Measurements from ENCODE around the gene PROM1.
A peak's percentile ranks its signal among the peaks of the same experiment; 100 is the strongest.

Gene PROM1

DNA sequence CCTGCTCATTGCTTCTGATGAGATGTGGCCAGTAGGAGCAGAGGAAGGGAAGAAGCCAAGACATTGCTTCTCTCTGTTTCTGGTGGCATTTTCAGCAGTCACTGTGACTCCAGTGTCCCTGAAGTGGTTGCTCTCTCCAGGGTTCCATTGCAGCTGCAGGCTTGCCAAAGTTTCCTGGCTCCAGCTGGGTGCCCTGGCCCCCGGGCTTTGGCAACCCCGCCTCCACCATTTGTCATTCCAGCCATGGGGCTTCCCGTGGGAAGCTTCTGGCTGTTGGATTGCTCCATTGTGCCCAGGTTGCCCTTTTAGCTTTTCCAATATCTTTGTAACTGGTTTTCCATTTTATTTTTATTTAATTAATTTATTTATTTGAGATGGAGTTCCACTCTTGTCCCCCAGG is 158.0 kb downstream of the PROM1 start:
- ChIA-PET POLR2A (no interaction called here), CTCF (interaction anchor here (1.0 kb wide), 1 partner anchor 44 kb away, joined by 3 read pairs; no protein-coding TSS in a partner anchor)
- Histone ChIP-seq H3K4me3 (ENCODE audit: low read depth, low read length) (no peak overlapping the region), H3K27ac (ENCODE audit: extremely low read depth, low read depth, low read length) (no peak overlapping the region), H3K4me1 (ENCODE audit: control insufficient read depth, insufficient read depth, low read length) (no peaks in the 10 kb centered on the region), H3K36me3 (ENCODE audit: control insufficient read depth in 2 of 2, insufficient read depth in 1 of 2, low read length in 2 of 2) (no peaks in the 10 kb centered on the region), H3K9me3 (ENCODE audit: control insufficient read depth, insufficient read depth, low read depth, low read length) (no peaks in the 10 kb centered on the region)
- TF ChIP-seq ZNF394 (tag by site-specific recombination; IDR thresholded peaks at IDR 0.05; ENCODE audit: borderline replicate concordance): no peak
- 0 out of 2 replicates have a peak, but pooled peaks have one; percentile 18 for TF ChIP-seq ZIC2 (tag by site-specific recombination; IDR thresholded peaks at IDR 0.05)

DNA sequence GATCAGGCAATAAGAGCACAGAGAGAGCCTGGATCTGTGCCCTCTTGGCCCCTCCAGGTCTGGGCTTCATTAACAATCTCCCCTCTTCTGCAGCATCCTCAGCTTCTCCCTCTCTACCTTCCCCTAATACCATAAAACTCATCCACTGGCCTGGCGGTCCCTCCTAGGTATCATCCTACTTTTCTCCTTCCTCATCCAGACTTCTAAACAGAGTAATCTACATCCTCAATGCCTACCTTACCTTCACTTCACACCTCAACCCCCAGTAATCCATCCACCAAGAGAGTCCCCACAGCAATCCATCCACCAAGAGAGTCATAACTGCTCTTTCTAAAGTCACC is 162.3 kb downstream of the PROM1 start:
- H3K36me3 ChIP-seq (ENCODE audit: control insufficient read depth in 2 of 2, insufficient read depth in 1 of 2, low read length in 2 of 2): no peaks in the 10 kb centered on the region
- H3K9me3 ChIP-seq (ENCODE audit: control insufficient read depth, insufficient read depth, low read depth, low read length): no peaks in the 10 kb centered on the region
- H3K27ac ChIP-seq (ENCODE audit: extremely low read depth, low read depth, low read length): no peak overlapping the region
- no peak overlapping the region for H3K4me3 ChIP-seq (ENCODE audit: low read depth, low read length)
- ChIA-PET CTCF (interaction anchor here (0.7 to 1.0 kb wide), 2 partner anchors 28 to 39 kb away, joined by 3 to 5 read pairs; no protein-coding TSS in a partner anchor), POLR2A (interaction anchor here (1.1 kb wide), 1 partner anchor 306 kb away, joined by 3 read pairs; no protein-coding TSS in a partner anchor)
- no peaks in the 10 kb centered on the region for H3K4me1 ChIP-seq (ENCODE audit: control insufficient read depth, insufficient read depth, low read length)
- TF ChIP-seq ZNF138 (tag by site-specific recombination; IDR thresholded peaks at IDR 0.05; ENCODE audit: borderline replicate concordance) (no peak), ZNF514 (tag by site-specific recombination; IDR thresholded peaks at IDR 0.05) (no peak), ZNF324 (tag by site-specific recombination; IDR thresholded peaks at IDR 0.05) (no peak), ZSCAN23 (tag by site-specific recombination; IDR thresholded peaks at IDR 0.05) (no peak), ZFP3 (tag by site-specific recombination; IDR thresholded peaks at IDR 0.05; ENCODE audit: low read depth) (no peak), BCL11A (tag by site-specific recombination; IDR thresholded peaks at IDR 0.05; ENCODE audit: low read depth) (no peak), ZNF140 (tag by site-specific recombination; IDR thresholded peaks at IDR 0.05) (no peak), ZNF391 (tag by site-specific recombination; IDR thresholded peaks at IDR 0.05; ENCODE audit: borderline replicate concordance, low read depth) (no peak)
- TF ChIP-seq, protein P1, sequence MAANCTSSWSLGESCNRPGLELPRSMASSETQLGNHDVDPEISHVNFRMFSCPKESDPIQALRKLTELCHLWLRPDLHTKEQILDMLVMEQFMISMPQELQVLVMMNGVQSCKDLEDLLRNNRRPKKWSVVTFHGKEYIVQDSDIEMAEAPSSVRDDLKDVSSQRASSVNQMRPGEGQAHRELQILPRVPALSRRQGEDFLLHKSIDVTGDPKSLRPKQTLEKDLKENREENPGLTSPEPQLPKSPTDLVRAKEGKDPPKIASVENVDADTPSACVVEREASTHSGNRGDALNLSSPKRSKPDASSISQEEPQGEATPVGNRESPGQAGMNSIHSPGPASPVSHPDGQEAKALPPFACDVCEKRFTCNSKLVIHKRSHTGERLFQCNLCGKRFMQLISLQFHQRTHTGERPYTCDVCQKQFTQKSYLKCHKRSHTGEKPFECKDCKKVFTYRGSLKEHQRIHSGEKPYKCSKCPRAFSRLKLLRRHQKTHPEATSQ (tag by site-specific recombination; IDR thresholded peaks at IDR 0.05): no peak
- TF ChIP-seq, protein P2, sequence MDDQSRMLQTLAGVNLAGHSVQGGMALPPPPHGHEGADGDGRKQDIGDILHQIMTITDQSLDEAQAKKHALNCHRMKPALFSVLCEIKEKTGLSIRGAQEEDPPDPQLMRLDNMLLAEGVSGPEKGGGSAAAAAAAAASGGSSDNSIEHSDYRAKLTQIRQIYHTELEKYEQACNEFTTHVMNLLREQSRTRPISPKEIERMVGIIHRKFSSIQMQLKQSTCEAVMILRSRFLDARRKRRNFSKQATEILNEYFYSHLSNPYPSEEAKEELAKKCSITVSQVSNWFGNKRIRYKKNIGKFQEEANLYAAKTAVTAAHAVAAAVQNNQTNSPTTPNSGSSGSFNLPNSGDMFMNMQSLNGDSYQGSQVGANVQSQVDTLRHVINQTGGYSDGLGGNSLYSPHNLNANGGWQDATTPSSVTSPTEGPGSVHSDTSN (CRISPR knock-in tag; IDR thresholded peaks at IDR 0.05): no peak
- TF ChIP-seq, protein P3, sequence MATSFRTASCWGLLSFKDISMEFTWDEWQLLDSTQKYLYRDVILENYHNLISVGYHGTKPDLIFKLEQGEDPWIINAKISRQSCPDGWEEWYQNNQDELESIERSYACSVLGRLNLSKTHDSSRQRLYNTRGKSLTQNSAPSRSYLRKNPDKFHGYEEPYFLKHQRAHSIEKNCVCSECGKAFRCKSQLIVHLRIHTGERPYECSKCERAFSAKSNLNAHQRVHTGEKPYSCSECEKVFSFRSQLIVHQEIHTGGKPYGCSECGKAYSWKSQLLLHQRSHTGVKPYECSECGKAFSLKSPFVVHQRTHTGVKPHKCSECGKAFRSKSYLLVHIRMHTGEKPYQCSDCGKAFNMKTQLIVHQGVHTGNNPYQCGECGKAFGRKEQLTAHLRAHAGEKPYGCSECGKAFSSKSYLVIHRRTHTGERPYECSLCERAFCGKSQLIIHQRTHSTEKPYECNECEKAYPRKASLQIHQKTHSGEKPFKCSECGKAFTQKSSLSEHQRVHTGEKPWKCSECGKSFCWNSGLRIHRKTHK (tag by site-specific recombination; IDR thresholded peaks at IDR 0.05): no peak
- TF ChIP-seq, protein P4, sequence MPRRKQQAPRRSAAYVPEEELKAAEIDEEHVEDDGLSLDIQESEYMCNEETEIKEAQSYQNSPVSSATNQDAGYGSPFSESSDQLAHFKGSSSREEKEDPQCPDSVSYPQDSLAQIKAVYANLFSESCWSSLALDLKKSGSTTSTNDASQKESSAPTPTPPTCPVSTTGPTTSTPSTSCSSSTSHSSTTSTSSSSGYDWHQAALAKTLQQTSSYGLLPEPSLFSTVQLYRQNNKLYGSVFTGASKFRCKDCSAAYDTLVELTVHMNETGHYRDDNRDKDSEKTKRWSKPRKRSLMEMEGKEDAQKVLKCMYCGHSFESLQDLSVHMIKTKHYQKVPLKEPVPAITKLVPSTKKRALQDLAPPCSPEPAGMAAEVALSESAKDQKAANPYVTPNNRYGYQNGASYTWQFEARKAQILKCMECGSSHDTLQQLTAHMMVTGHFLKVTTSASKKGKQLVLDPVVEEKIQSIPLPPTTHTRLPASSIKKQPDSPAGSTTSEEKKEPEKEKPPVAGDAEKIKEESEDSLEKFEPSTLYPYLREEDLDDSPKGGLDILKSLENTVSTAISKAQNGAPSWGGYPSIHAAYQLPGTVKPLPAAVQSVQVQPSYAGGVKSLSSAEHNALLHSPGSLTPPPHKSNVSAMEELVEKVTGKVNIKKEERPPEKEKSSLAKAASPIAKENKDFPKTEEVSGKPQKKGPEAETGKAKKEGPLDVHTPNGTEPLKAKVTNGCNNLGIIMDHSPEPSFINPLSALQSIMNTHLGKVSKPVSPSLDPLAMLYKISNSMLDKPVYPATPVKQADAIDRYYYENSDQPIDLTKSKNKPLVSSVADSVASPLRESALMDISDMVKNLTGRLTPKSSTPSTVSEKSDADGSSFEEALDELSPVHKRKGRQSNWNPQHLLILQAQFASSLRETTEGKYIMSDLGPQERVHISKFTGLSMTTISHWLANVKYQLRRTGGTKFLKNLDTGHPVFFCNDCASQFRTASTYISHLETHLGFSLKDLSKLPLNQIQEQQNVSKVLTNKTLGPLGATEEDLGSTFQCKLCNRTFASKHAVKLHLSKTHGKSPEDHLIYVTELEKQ (tag by site-specific recombination; IDR thresholded peaks at IDR 0.05; ENCODE audit: borderline replicate concordance): no peak
